Trophoblast cell (in vitro differentiated cells and primary cell): ENCODE results near the gene WBP11.
A peak's percentile ranks its signal among the peaks of the same experiment; 100 is the strongest.

ENCODE experiments used
- DNase-seq, 2 donors: peaks; one replicate each; pipeline ENCODE4 v3.0.0-alpha.2; 2016
- H2AFZ ChIP-seq: 2 replicates; pipeline ENCODE4 v1.6.1; 2013; ENCODE audit warnings: low read length, moderate library complexity, mild to moderate bottlenecking; ENCODE audit not compliant: insufficient read depth, poor library complexity
- H2AK5ac ChIP-seq: 2 replicates; pipeline ENCODE4 v1.6.1; 2013; ENCODE audit warnings: mild to moderate bottlenecking, low read length
- H2BK120ac ChIP-seq: 2 replicates; pipeline ENCODE4 v1.6.1; 2013; ENCODE audit warnings: low read length, mild to moderate bottlenecking, moderate library complexity; ENCODE audit not compliant: insufficient read depth, poor library complexity
- H2BK12ac ChIP-seq: 2 replicates; pipeline ENCODE4 v1.6.1; 2013; ENCODE audit warnings: mild to moderate bottlenecking, low read length, moderate library complexity
- H2BK5ac ChIP-seq: 2 replicates; pipeline ENCODE4 v1.6.1; 2013; ENCODE audit warnings: low read length, low read depth, moderate library complexity, mild to moderate bottlenecking; ENCODE audit not compliant: poor library complexity
- H3K14ac ChIP-seq: 2 replicates; pipeline ENCODE4 v1.6.1; 2013; ENCODE audit warnings: mild to moderate bottlenecking, low read length
- H3K18ac ChIP-seq: 2 replicates; pipeline ENCODE4 v1.6.1; 2013; ENCODE audit warnings: mild to moderate bottlenecking, low read length
- H3K23ac ChIP-seq: 2 replicates; pipeline ENCODE4 v1.6.1; 2013; ENCODE audit warnings: low read length
- H3K27ac ChIP-seq: 2 replicates; pipeline ENCODE4 v1.5.1; 2013; ENCODE audit warnings: low read depth, mild to moderate bottlenecking, inconsistent platforms, low read length, moderate library complexity
- H3K27me3 ChIP-seq: 2 replicates; pipeline ENCODE4 v1.6.1; 2013; ENCODE audit warnings: inconsistent platforms, mild to moderate bottlenecking, low read length, moderate library complexity; ENCODE audit not compliant: insufficient read depth
- H3K36me3 ChIP-seq, 2 experiments: 1 replicate in 1 of 2; 2 replicates in 1 of 2; pipeline ENCODE4 v1.6.1; 2013; ENCODE audit warnings: low read length in 2 of 2, mild to moderate bottlenecking in 2 of 2, moderate library complexity in 1 of 2; ENCODE audit not compliant: insufficient read depth in 2 of 2, control insufficient read depth in 1 of 2
- H3K4ac ChIP-seq: 2 replicates; pipeline ENCODE4 v1.6.1; 2013; ENCODE audit warnings: low read depth, mild to moderate bottlenecking, low read length, moderate library complexity
- H3K4me1 ChIP-seq, 2 experiments: 1 replicate in 1 of 2; 2 replicates in 1 of 2; pipeline ENCODE4 v1.6.1; 2013; ENCODE audit warnings: low read length in 2 of 2, mild to moderate bottlenecking in 2 of 2, moderate library complexity in 1 of 2; ENCODE audit not compliant: insufficient read depth in 2 of 2, control insufficient read depth in 1 of 2
- H3K4me2 ChIP-seq: 2 replicates; pipeline ENCODE4 v1.6.1; 2013; ENCODE audit warnings: inconsistent platforms, mild to moderate bottlenecking, low read length, moderate library complexity
- H3K4me3 ChIP-seq: 2 replicates; pipeline ENCODE4 v1.5.1; 2013; ENCODE audit warnings: mild to moderate bottlenecking, low read depth, low read length, inconsistent platforms
- H3K79me1 ChIP-seq: one replicate; pipeline ENCODE4 v1.6.1; 2013; ENCODE audit warnings: low read length
- H3K79me2 ChIP-seq: 2 replicates; pipeline ENCODE4 v1.6.1; 2013; ENCODE audit warnings: low read length, mild to moderate bottlenecking; ENCODE audit not compliant: control insufficient read depth, insufficient read depth, poor library complexity
- H3K9ac ChIP-seq: 2 replicates; pipeline ENCODE4 v1.6.1; 2013; ENCODE audit warnings: mild to moderate bottlenecking, low read length
- H3K9me3 ChIP-seq: 2 replicates; pipeline ENCODE4 v1.6.1; 2013; ENCODE audit warnings: low read depth, mild to moderate bottlenecking, control low read depth, inconsistent platforms, low read length; ENCODE audit not compliant: insufficient read depth
- H4K12ac ChIP-seq: 2 replicates; pipeline ENCODE4 v1.6.1; 2013; ENCODE audit warnings: low read depth, mild to moderate bottlenecking, low read length, moderate library complexity
- H4K8ac ChIP-seq: 2 replicates; pipeline ENCODE4 v1.6.1; 2013; ENCODE audit warnings: low read depth, mild to moderate bottlenecking, low read length, moderate library complexity
- H4K91ac ChIP-seq: one replicate; pipeline ENCODE4 v1.6.1; 2013; ENCODE audit warnings: low read depth, mild to moderate bottlenecking, low read length, moderate library complexity
- WGBS: extraction: QIAGEN DNeasy Blood & Tissue Kit; methylation state at CpG from one replicate; pipeline ENCODE4 v1.1.7; 2013; ENCODE audit warnings: missing lambda C conversion rate; ENCODE audit not compliant: insufficient read length, insufficient coverage; ENCODE audit errors: extremely low coverage; 5-methylcytosine and 5-hydroxymethylcytosine counted together

Gene WBP11

DNA sequence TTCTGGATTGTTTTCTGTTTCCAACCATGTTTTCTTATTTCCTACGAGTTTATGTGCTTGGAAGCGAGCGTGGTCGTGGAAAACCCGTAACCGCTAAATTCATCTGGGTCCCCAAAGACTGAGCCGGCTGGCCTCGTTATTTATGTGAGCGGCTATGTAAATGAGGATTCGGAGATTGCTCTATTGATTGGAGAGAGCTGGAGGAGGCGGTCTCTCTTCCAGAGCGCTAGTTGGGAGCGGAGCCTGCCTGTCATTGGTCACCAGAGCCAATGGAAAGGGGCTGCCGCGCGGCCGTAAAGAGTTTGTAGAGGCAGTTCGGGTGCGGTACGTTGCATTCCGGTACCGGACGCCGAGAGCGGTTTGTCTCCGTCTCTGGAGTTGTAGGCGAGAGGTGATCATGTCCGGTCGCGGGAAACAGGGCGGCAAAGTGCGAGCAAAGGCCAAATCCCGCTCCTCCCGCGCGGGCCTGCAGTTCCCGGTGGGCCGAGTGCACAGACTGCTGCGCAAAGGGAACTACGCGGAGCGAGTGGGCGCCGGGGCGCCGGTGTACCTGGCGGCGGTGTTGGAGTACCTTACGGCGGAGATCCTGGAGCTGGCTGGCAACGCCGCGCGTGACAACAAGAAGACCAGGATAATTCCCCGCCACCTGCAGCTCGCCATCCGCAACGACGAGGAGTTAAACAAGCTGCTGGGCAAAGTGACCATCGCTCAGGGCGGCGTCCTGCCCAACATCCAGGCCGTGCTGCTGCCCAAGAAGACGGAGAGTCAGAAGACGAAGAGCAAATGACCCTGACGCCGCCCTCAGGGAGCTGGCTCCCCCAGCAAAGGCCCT lies 29.0 kb downstream of the WBP11 start:
- Histone ChIP-seq H4K12ac (peak overlapping the region; percentile 67), H2BK120ac (peak overlapping the region; percentile 28), H3K4me3 (peak overlapping the region; percentile 89), H2AK5ac (peak overlapping the region; percentile 38), H3K36me3 (no peaks in the 10 kb centered on the region), H3K4me1 (peaks cover 2 to 8% of the 10 kb centered on the region in 2 experiments), H3K79me1 (peaks cover 34% of the 10 kb centered on the region), H2BK5ac (peak overlapping the region; percentile 37), H3K9ac (peak overlapping the region; percentile 85), H3K18ac (peak overlapping the region; percentile 24), H3K23ac (no peak overlapping the region), H3K79me2 (peaks cover 22% of the 10 kb centered on the region), H3K14ac (peak overlapping the region; percentile 80), H3K4me2 (peak overlapping the region; percentile 65), H3K27ac (peak overlapping the region; percentile 78), H4K91ac (peak overlapping the region; percentile 30), H3K4ac (peak overlapping the region; percentile 80), H3K9me3 (peaks cover 3% of the 10 kb centered on the region), H2AFZ (peak overlapping the region; percentile 61), H3K27me3 (no peaks in the 10 kb centered on the region), H4K8ac (peak overlapping the region; percentile 73), H2BK12ac (peak overlapping the region; percentile 12)
- no CpG with 5 or more reads among the region's 67 CpGs for WGBS
- peak; percentile 95 to 97 for DNase-seq

DNA sequence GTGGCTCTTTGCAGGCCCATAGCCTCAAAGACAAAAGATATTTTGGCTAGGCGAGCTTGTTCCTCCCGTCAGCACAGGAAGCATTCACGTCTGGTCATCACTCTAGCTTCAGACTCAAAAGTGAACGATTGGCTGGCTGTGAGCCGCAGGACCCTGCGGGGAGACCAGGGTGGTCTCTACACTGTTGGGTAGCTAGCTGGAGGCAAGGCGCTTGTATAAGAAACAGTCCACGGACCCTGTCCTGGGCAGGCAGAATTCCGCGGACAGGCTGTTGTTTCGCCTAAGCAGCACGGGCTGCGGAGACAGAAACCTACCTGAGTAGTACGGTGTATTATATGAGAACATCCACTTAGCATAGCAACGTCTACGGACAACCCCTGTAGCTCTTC lies 29.6 kb downstream of the WBP11 start:
- peak overlapping the region; percentile 40 for H3K27ac ChIP-seq
- peak overlapping the region; percentile 35 for H2AFZ ChIP-seq
- peak overlapping the region; percentile 51 for H4K8ac ChIP-seq
- peak overlapping the region; percentile 74 for H2BK12ac ChIP-seq
- peaks cover 23% of the 10 kb centered on the region for H3K79me2 ChIP-seq
- H3K4me1 ChIP-seq, result peaks cover 2 to 8% of the 10 kb centered on the region in 2 experiments
- WGBS, result no CpG with 5 or more reads among the region's 16 CpGs
- no peak overlapping the region for H4K12ac ChIP-seq
- peak overlapping the region; percentile 59 for H2AK5ac ChIP-seq
- H3K4me2 ChIP-seq, result peak overlapping the region; percentile 65
- H3K14ac ChIP-seq, result peak overlapping the region; percentile 22
- peak overlapping the region; percentile 45 for H4K91ac ChIP-seq
- peaks cover 3% of the 10 kb centered on the region for H3K9me3 ChIP-seq
- peak overlapping the region; percentile 22 for H2BK5ac ChIP-seq
- H3K9ac ChIP-seq, result peak overlapping the region; percentile 1
- no peak for DNase-seq
- no peaks in the 10 kb centered on the region for H3K36me3 ChIP-seq
- H3K4me3 ChIP-seq, result peak overlapping the region; percentile 45
- peak overlapping the region; percentile 30 for H3K4ac ChIP-seq
- peak overlapping the region; percentile 47 for H2BK120ac ChIP-seq
- no peaks in the 10 kb centered on the region for H3K27me3 ChIP-seq
- peak overlapping the region; percentile 62 for H3K18ac ChIP-seq
- peaks cover 34% of the 10 kb centered on the region for H3K79me1 ChIP-seq
- no peak overlapping the region for H3K23ac ChIP-seq

DNA sequence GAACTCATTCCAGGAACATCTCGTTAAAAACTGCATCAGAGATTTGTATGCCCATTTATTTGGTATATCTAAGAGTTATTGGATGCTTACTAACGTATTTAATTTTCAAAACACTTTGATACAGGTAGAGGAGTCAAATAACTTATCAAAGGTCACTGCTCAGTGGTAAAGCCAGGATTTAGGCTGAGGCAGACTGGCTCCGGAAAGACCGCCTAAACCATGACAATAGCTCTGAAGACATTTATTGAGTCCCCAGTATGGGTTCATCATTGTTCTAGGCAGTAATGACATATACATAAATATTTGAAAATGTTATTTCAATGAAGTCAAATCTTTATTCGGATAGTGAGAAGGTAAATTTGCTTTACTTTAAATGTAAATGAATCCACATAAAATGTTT lies 30.3 kb downstream of the WBP11 start:
- Histone ChIP-seq H3K4me1 (peaks cover 0 to 6% of the 10 kb centered on the region in 2 experiments), H3K4me3 (no peak overlapping the region), H3K36me3 (no peaks in the 10 kb centered on the region), H2AFZ (no peak overlapping the region), H4K8ac (no peak overlapping the region), H2BK12ac (no peak overlapping the region), H3K27me3 (no peaks in the 10 kb centered on the region), H3K14ac (no peak overlapping the region), H4K91ac (no peak overlapping the region), H2AK5ac (no peak overlapping the region), H3K18ac (no peak overlapping the region), H4K12ac (no peak overlapping the region), H3K79me1 (peaks cover 32% of the 10 kb centered on the region), H3K4ac (no peak overlapping the region), H2BK120ac (no peak overlapping the region), H3K4me2 (no peak overlapping the region), H3K23ac (no peak overlapping the region), H3K9ac (no peak overlapping the region), H3K9me3 (peaks cover 3% of the 10 kb centered on the region), H3K79me2 (peaks cover 23% of the 10 kb centered on the region), H2BK5ac (no peak overlapping the region), H3K27ac (no peak overlapping the region)
- no CpG with 5 or more reads among the region's 5 CpGs for WGBS
- no peak for DNase-seq

DNA sequence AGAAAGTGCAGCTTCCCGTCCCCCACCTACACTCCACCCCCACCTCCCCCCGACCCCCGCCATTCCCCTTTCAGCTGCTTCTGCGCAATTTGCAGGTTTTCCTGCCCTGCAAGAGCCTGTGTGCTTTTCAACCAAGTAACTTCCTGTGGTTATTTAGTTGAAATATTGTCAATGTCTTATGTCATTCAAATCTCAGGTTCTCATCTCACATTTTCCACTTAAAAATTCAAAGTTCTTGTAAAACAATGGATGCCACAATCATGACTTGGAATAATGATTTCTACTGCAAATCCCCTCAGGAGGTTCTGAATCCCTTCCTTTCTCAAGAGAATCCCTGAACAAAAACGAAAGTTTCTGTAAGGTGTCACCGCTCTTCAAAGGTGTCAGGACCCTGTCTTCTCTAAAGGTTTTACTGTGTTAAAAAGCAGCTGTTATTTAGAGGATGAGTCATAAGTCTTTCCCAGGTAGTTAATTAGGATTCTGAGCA lies 31.6 kb downstream of the WBP11 start:
- no peak overlapping the region for H4K12ac ChIP-seq
- H3K4me1 ChIP-seq, result peaks cover 0 to 5% of the 10 kb centered on the region in 2 experiments
- no peak overlapping the region for H3K4me3 ChIP-seq
- H3K23ac ChIP-seq, result no peak overlapping the region
- no peak overlapping the region for H3K14ac ChIP-seq
- H4K91ac ChIP-seq, result no peak overlapping the region
- H2AK5ac ChIP-seq, result no peak overlapping the region
- peak overlapping the region; percentile 38 for H3K27ac ChIP-seq
- H3K36me3 ChIP-seq, result no peaks in the 10 kb centered on the region
- WGBS, result no CpG with 5 or more reads among the region's 6 CpGs
- no peak overlapping the region for H2BK5ac ChIP-seq
- H3K4ac ChIP-seq, result no peak overlapping the region
- no peak overlapping the region for H3K18ac ChIP-seq
- peaks cover 3% of the 10 kb centered on the region for H3K9me3 ChIP-seq
- H3K79me2 ChIP-seq, result peaks cover 23% of the 10 kb centered on the region
- no peak overlapping the region for H2BK12ac ChIP-seq
- H4K8ac ChIP-seq, result no peak overlapping the region
- peaks cover 32% of the 10 kb centered on the region for H3K79me1 ChIP-seq
- no peak overlapping the region for H3K9ac ChIP-seq
- peak overlapping the region; percentile 51 for H3K4me2 ChIP-seq
- no peaks in the 10 kb centered on the region for H3K27me3 ChIP-seq
- peak in 1 of 2 donors; percentile 50 for DNase-seq
- H2BK120ac ChIP-seq, result no peak overlapping the region
- H2AFZ ChIP-seq, result no peak overlapping the region
